NT2/D1 (cell line): Measurements from ENCODE around the gene CST2.
"Not testable (repeated sequence)": the region's sequence is repeated elsewhere in the genome, so short reads cannot be mapped to it uniquely, and the experiment has no call there.

ENCODE experiments used
- SUZ12 ChIP-seq: IDR thresholded peaks from 2 replicates; pipeline ENCODE4 v1.6.1; 2011; ENCODE audit not compliant: insufficient read length, insufficient read depth; ENCODE audit errors: extremely low read depth
- YY1 ChIP-seq: IDR thresholded peaks from 2 replicates; pipeline ENCODE4 v1.6.1; 2011; ENCODE audit not compliant: insufficient read length, insufficient read depth
- ZNF274 ChIP-seq: IDR thresholded peaks from 2 replicates; pipeline ENCODE4 v1.6.1; 2011; ENCODE audit warnings: mild to moderate bottlenecking, low read depth, low read length

GRCh38 chr20:23778676-23779075, 47.9 kb downstream of the CST2 start:
- TF ChIP-seq ZNF274, YY1, SUZ12: not testable (repeated sequence)
